Breast epithelium (tissue), 3 donors: ENCODE measurements around the gene CLNK.

Experiments
- CTCF ChIP-seq, 3 donors: fragments of 450-650 bp; IDR thresholded peaks; one replicate each; pipeline ENCODE4 v1.5.1; 2016 to 2017; ENCODE audit warnings: antibody characterized with exemption in 3 of 3, mild to moderate bottlenecking in 3 of 3, moderate library complexity in 3 of 3
- POLR2A ChIP-seq: fragments of 450-650 bp; IDR thresholded peaks from one replicate; pipeline ENCODE4 v1.6.1; 2016; ENCODE audit warnings: antibody characterized with exemption, mild to moderate bottlenecking, moderate library complexity
- POLR2AphosphoS5 ChIP-seq, 3 donors: sonication (generic); formaldehyde crosslinking; IDR thresholded peaks; one replicate each; pipeline ENCODE4 v1.6.1; 2017; ENCODE audit warnings: antibody characterized with exemption in 3 of 3

- TF ChIP-seq CTCF (IDR thresholded peaks at IDR 0.05) (no peak), POLR2A (no peak), POLR2AphosphoS5 (IDR thresholded peaks at IDR 0.05) (no peak)
Measured at GRCh38 chr4:10703156-10703555, 18.6 kb upstream of the CLNK start.
